NCI-H748 treated with DMSO at 0.1 percent for 48 hours (cell line): Measurements from ENCODE around the gene BCL11A.

Source experiments
- DNase-seq: peaks from one replicate; lab custom pipeline; 2025; lab: John Stamatoyannopoulos, UW

Gene BCL11A

DNA sequence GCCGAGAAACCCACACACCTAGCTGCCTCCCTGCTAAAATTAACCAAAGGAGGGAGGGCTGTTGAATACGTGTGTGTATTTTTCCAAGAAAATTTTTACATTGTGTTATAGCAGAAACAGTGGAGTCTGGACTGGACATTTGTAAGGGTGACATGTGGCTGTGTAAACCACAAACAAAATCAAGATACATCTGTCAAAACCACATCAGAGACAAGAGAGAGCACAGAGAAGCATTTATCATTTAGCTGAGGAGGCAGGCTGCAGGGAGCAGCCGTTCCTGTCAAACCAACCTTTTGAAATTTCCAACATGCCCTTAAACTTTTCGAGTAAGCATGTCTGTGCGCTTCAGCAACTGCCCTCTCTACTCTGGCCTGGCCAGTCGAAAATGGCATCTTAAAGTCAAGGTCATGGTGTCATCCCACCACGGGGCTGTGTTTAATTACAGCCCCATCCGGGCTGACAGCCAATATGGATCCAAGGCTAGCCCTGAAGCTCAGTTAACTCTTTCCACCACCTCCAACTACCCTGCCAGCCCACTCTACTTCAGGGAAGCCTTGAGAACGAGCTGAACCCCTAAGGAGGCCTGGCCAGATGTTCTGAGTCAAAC is 8.4 kb downstream of the BCL11A start:
- DNase-seq: no peak

DNA sequence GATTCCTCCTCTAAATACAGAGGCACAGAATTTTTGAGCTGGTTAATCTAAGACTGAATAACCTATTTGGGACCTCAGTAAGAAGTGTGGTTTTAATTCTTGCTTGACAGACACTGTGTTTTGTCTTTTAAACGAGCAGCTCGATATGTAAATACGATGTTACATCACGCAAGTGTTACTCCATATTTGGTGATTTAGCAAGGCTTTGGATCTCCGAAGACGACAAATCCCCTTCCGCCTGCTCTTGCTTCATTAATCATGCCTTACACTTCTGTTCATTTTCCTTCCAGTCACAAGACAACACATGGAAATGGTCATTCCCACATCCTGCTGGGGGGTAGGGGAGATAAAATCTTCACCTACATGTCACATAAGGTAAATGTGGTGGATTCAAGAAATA is 9.4 kb downstream of the BCL11A start:
- no peak for DNase-seq

DNA sequence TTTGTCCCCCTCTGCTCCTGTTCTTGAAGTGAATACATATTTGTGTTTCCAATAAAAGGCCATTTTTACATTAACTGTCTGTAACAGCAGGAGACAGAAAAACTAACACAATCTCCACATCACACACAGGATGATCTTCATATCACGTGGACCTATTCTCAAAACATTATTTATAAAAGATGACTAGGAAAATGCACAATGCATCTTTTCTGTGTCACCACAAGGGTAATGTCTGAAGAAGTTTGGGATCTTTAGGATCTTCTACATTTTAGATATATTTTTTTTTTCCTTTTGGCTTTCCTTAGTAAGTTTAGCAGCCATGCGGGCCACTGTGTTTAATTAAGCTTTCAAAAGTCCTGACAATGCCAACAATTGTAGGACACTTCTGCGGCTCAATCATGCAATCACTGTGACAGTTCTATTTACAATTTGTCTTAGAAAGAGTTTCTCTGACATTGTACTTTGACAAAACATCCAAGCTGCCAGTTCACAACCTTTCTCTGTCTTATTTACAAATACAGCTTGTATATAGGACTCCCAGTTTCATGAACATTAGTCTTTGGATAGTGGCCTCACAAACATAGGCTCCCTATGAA is 12.3 kb downstream of the BCL11A start:
- no peak for DNase-seq

DNA sequence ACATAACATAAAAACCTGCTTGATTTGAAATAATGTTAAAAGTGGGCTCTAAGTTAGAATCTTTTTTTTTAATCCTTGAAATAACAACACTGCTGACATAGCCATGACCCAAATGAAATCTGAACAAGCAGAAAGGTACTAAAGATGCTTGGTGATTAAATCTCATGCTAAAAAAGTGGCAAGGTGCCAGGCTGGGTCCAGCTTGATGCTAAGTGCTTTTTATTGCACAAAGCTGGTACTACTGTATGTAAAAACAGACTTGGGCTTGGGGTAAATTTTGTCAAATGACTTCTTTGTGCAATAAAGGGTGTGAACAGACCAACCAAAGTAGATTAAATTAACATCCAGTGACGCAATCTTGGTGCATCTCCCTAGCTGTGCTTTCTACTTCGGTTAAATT is 13.4 kb downstream of the BCL11A start:
- no peak for DNase-seq

DNA sequence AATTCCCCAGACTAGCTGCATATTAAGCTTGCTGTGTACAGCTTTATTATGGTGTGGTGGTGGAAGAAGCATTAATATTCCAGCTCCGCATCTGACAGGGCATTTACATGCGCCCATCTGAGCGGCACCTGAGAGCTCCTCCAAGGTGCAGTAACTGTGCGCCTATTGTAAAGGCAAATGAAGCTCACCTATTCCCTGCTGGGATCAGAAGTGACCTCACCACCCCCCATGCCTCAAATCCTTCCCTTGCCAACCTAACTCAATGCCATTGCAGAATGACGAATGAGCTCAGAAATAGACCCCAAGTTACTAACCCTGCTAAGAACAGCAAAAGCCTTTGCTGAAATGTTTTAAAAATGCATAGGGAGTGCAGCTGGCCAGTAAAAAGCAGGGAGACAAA is 14.3 kb downstream of the BCL11A start:
- no peak for DNase-seq

DNA sequence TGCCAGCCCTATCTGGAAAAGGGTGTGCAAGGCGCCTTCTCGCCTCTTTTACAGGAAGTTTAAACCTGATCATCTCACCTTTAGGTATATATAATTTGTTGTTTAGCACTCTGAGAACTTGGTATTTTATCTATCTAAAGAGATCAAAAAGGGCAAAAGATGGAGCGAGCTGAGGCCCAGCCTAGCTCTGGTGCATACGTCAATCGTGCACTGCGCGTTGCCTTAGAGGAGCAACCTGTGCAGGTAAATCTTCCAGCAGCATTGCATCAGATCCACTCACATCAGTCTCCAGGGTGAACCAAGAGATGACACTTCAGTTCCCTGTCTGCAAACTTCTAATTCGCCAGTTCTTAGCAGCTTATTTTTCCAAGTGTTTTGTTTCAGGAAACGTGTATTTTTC is 15.4 kb downstream of the BCL11A start:
- no peak for DNase-seq

DNA sequence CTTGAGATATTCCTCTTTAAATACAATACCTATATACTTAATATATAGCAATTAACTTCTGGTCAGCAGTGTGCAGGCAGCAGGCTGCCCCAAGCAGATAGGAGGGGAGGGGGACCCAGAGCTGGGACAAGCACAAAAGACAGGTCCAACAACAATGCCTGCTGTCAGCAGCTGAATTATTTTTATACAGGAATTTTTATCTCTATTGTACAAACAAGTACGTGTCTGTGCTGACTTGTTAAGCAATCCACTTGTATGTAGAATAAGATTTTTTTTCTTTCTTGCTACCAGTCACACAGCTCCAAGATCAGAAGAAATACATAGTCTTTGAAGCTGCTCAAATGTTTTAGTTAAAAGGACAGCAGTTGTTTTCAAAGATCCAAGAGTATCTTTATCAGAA is 16.7 kb downstream of the BCL11A start:
- DNase-seq: no peak

DNA sequence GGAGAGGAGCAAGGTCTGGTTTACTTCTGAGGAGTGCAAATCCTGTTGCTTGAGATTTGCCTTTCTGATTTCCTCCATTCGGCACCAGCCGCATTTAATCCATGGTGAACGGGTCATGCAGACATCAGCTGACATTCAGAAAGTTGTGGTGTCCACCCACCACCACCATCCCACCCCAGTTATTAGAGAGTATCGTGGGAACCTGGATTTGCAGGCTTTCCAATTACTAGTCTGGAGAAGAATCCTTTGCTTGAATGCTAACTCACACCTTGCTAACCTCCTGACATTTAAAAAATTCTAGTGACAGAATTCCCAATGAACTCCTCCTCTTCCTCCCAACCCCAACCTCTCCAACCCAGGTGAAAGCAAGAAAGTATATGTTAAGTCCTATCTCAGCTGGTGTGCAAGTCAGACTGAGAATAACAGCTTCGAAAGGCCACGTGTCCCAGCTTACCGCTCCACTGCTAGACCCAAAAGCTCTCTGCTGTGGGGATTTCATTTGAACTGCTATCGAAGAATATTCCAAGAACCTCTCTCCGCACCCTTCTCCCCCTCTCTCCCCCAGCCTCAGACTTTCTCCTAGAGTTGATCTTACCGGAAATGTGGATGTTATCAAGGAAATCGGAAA is 17.7 kb downstream of the BCL11A start:
- no peak for DNase-seq

DNA sequence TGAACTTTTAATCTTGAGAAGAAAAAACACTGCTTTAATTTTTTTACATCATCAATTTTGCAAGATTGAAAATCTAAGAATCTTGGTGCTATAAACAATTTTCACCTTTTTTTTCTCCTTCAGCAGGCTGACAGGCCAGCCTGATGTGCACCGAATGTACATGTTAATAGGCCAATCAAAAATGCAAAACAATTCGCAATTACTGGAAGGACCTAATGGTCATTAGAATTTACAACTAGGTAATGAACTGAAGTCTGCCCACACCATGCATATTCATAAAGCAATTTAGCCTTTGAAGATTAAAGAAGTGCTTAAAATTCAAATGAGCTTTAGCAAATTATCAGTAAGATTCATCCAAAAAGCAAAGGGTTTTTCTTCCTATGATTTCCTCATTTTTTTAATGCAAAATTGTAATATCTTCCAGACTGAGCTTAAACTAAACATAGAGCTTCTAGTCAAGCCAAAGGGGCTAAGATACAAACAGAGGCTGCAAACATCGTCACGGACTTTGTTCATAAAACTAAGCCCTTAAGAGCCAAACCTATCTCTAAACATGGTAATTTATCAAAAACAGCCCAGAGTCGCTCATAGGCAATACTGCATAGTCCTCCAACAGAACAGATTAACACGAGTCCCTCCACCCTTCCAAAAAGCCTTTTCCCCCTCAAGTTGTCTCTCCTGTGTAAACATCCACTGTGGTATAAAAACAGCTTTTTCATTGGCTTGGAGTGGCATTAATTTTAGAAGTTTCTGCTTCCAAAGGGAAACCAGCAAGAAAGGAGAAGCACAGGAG is 18.4 kb downstream of the BCL11A start:
- DNase-seq: no peak

DNA sequence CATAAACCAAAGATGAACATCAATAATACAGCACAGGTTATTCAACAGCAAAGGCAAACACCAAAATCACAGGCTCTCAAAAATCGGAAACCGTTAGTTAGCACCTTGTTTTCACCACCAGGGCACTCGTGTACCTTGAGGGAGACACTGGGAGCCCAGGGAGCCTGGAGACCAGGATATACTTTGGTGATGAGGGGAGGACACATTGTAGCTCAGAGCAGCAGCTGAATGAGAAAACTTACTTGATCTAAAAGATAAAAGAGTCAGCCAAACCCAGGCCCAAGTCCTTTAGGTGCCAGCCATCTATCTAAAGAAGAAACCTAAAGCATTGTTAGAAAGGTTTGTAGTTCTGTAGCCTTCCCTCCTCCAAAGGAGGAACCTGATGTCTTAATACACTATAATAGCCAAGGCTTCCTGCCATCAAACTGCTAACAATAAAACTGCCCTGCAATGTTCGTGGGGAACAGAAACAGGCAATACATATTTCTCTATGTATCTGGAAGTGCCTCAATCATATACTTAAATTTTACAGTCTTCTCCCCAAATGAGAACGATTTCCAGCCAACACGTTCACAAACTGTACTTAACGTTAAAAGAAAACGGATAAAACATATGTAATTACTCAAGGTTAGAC is 19.3 kb downstream of the BCL11A start:
- no peak for DNase-seq

DNA sequence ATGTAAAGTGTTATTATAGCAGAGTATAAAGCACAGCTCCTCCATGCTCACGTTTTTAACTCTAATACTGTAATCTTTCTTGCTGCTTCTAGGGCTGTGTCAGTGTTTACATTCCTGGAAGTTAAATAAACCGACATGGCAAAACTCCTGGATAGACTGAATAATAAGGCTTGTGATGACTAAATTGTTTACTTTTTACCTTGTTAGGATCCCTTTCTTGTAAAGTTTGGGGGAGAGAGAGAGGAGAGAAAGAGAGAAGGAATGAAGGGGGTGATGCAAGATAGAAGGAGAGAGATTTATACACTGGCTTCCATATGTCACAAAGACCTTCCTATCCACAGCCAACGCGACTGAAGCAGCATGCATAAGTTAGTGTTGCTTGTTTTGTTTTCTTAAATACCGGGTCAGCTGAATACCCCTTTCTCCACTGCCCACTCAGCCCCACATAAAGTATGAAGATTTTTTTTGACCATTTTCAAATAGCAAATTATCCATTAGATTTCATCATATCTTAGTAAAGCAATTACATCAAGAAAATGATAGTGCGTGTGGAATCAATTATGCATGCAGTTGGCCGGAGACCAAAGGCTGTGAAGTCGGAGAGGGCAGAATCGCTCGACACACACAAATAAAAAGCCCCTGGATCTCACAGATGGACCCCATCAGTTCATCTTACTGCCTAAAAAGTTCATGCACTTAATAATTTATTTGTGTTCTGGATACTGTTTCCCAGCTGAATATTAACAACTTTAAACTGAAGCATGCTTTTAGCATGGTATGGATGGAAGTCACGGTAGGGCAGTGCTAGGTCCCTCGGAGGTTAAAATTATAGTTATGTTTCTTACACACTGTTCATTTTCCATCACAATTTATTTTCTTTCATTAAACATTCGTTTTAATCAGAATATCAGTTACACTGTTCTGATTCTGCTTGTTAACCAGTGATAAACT is 20.1 kb downstream of the BCL11A start:
- DNase-seq: no peak

DNA sequence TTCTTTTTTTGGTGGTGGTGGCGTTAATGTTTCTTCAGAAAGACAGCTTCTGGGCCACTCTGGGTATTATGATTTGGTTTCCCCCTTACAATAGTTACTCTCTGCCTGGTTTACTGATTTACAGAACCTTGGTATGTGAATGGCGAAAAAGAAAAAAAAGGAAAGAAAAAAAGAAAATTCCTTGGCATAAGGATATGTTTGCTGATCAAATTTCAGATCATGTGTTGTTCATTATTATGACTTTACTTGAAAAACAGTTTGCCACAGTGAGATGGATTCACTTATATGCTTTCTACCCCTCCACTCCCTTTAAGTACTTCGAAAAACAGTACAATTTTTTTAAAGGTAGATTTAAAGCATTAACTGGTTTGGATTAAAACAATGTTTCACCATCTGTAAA is 21.0 kb downstream of the BCL11A start:
- DNase-seq: no peak

DNA sequence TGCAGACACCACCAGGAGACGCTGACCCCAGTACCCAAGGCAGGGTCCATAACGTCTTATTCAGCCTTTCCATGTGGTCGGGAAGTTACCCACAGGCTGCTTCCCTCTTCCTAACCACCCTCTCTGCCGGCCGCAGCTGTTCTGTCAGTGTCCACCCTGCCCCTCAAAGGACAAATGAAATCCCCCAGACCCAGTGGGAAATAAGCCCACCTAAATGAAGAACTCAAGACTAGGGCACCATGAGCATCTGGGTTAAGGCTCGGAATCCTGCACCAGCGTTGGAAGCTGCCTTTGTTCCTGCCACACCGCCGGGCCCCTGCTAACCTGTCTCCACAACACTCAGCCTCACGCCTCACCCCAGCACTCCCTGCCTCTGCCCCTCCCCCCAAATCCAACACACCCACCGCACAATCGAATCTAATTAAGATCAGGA is 21.7 kb downstream of the BCL11A start:
- DNase-seq: no peak

DNA sequence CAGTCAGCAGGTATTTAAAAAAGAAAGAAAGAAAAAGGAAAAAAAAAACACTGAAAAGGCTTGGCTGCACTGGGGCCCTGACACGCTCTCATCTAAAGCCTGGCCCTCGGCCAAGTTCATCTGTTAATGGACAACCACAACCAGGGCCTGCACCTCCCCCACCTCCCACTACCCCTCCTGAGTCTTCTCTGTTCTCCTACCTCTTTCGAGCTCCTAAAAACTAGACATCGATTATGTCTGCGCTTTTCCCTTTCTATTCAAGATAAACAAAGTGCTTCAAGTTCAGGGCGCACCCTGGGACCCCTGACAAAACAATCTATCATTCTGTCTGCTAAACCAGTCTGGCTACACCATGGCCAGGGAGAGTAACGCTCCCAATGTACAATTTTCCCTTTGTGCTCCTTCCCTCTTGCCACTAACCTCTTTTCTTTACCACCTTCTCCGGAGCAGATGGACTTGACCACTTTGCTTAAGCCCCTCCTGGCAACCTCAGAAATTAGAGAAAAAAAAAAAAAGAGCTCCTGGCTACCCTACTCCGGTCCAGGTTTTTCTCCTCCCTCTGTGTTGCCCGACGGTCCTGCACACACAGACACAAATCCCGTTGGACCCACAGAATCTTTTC is 22.7 kb downstream of the BCL11A start:
- peak; percentile 62 for DNase-seq

DNA sequence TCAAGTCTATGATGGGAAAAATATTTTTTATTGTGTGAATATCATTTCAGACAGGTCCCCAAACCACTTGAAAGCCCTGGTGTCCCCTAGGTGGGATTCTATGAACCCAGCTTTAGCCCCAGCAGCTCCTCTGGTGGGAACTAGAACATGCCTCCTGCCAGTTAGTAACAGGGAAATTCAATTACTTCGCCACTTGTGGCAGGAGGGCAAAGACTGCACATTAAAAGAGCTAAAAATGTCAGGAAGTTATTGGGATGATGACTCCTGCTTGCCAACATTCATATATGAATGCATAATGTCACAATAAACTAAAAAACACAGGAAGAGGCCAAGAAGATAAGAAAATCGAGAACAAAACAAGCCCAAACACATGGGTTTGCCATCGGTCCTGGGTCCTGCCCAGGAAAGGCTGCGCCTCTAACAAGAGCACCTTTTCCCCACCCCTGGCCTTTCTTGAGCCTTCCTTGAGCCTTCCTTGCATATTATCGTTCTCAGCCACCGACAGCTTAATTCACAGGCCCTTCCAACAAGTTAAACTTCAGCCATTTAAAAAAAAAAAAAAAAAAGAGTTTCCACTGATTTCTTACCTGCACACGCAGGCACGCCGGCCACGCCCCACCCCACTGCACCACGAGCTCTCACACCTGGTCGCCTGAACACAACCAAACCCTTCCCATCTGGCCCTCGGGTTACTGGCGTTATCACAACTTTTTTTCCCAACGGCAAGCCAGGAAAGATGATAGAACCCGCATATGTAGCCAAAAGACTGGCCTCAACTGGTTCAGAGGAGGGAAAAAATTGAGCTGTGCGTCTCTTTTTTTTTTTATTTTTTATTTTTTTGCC is 23.4 kb downstream of the BCL11A start:
- DNase-seq: no peak

DNA sequence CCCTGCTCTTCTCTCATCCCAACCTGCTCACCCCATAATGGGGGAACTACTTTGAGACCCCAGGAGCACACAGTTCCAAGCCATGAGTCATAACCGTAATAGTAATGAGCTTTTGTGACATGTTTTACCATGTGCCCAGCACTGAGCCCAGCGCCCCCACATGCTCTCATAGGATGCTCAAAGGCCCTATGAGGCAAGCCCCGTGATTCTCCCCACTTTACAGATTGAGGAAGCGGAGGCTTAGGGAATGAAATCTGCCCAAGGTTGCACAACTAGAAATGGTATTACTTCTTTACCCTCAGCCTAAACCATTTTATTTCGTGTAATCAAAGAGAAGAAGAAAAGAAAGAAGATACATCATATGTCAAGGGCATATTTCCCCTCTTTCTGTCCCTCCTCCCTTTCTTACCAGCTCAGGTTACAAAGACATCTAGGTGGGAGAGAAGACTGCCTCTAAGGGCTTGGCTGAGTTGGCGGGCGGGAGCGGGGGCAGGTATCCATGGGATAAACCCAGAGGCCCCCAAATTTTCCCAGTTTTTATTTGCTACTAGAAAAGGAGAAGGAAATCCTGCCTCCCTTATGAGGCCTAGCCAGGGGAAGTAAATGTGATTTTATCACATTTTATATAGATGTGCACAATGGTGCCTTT is 24.2 kb downstream of the BCL11A start:
- DNase-seq: no peak

DNA sequence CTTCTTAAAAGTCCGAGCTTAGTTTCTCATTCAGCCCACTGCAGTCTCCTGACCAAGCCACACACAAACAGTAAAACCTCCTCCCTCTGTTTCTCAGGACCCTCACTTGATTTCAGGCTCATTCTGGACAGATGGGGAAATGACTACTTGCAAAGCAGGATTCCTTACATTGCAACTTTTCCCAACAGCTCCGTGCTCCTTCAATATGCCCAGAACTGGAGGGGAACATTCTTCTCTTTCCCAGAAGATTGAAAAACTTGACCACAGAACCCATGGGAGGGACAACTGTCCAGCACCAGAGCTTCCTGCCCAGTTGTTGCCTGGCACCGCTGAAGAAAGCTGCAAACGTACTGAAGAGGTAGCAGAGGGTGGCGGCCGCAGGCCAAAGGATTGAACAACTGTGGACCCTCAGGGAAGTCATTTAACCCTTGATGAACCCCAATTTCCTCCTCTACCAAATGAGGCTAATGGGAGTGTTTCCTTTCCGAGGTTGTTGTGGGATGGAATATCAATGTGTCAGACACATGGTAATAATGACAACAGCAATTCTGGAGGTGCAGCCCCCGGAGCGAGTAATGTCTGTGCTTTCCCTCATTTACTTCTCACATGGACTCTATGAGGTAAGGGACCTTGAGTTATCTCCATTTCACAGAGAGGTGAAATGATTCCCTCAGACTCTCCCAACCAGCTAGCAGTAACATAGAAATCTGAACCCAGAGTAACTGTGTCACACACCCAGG is 25.0 kb downstream of the BCL11A start:
- DNase-seq: no peak

DNA sequence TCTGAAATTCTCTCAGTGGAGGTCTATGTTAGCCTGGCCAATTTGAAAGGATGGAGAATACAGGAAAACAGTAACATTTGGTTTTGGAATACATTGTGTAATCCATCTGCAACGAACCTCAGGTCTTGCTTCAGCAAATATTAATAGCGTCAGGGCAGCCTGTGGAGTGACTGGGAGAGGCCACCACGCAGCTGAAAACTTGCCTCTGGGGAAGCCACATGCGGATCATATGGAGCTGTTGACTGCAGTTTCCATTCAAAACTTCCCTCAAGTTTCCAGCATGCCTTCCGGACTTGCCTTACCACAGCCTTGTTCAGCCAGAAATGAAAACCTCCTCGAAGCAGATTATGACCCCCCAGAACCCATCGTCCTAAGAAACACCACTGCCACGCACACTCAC is 25.7 kb downstream of the BCL11A start:
- DNase-seq: no peak

DNA sequence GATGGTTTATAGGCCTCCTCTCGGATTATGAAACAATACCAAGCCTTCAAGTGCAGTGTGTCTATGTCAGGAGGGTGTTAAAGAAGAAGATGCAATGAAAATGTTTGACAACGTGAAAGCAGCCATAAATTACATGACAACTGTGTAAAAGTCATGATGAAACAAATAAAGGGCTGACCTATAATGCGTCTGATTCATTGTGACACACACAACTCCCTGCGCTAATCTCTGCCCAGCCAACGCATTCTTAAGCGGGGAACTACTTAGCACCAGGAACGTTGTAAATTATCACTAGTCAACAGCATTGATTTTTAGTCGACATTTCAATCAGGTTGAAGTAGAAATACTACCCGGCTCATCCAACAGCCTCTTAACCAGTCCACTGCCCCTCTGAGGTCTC is 26.8 kb downstream of the BCL11A start:
- no peak for DNase-seq
